ENCODE measurements around the gene CHCHD3.

DNA sequence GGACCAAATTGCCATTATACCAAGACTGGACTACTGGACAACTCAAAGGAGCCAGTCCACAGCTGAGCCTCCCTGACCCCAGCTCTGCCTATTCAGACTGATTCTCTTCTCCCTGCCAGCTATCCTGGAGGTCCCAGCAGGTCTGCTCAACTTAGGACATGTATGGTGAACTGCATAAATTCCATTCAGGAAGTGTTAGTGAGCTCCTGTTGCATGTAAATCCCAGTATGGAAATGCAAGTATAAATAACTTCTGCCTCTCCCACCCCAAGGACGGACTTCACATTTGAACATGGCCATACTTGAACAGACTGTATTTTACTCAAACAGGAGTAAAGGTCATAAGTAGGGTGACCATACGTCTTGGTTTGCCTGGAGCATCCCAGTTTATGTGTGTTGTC lies 128.4 kb downstream of the CHCHD3 start:
- TF ChIP-seq ZNF292 (tag by site-specific recombination; IDR thresholded peaks at IDR 0.05; ENCODE audit: borderline replicate concordance, low read depth) (no peak), ZNF654 (tag by site-specific recombination; IDR thresholded peaks at IDR 0.05; ENCODE audit: low read depth) (no peak), BCL11B (tag by site-specific recombination; IDR thresholded peaks at IDR 0.05; ENCODE audit: low read depth) (no peak), ZNF248 (tag by site-specific recombination; IDR thresholded peaks at IDR 0.05) (no peak), ZNF623 (tag by site-specific recombination; IDR thresholded peaks at IDR 0.05) (no peak), YY1 (tag by site-specific recombination; IDR thresholded peaks at IDR 0.05) (no peak), OSR2 (tag by site-specific recombination; IDR thresholded peaks at IDR 0.05) (no peak), ZNF555 (tag by site-specific recombination; conservative IDR thresholded peaks at IDR 0.05) (no peak)
- TF ChIP-seq, protein P1, sequence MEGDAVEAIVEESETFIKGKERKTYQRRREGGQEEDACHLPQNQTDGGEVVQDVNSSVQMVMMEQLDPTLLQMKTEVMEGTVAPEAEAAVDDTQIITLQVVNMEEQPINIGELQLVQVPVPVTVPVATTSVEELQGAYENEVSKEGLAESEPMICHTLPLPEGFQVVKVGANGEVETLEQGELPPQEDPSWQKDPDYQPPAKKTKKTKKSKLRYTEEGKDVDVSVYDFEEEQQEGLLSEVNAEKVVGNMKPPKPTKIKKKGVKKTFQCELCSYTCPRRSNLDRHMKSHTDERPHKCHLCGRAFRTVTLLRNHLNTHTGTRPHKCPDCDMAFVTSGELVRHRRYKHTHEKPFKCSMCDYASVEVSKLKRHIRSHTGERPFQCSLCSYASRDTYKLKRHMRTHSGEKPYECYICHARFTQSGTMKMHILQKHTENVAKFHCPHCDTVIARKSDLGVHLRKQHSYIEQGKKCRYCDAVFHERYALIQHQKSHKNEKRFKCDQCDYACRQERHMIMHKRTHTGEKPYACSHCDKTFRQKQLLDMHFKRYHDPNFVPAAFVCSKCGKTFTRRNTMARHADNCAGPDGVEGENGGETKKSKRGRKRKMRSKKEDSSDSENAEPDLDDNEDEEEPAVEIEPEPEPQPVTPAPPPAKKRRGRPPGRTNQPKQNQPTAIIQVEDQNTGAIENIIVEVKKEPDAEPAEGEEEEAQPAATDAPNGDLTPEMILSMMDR (tag by site-specific recombination; IDR thresholded peaks at IDR 0.05), result no peak
- TF ChIP-seq, protein P2, sequence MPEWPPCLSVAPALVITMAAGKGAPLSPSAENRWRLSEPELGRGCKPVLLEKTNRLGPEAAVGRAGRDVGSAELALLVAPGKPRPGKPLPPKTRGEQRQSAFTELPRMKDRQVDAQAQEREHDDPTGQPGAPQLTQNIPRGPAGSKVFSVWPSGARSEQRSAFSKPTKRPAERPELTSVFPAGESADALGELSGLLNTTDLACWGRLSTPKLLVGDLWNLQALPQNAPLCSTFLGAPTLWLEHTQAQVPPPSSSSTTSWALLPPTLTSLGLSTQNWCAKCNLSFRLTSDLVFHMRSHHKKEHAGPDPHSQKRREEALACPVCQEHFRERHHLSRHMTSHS (tag by site-specific recombination; IDR thresholded peaks at IDR 0.05), result no peak
